Cardiac muscle cell (in vitro differentiated cells and primary cell): ENCODE results near the gene CELA2A. TPM values are rescaled to one million over a fixed set of nuclear protein-coding genes. Genes with fewer than 3 reads are reported as not detected.
"Not testable (repeated sequence)": the region's sequence is repeated elsewhere in the genome, so short reads cannot be mapped to it uniquely, and the experiment has no call there.

ENCODE experiments used
- DNase-seq, 2 donors: peaks; one replicate each; pipeline versions ENCODE4 v3.0.0 to v3.0.0-alpha.2; 2010 to 2017; ENCODE audit warnings: low read depth in 1 of 2, low spot score in 1 of 2
- H3K27ac ChIP-seq: fragments of 200-600 bp; sonication (generic); 2 replicates; pipeline ENCODE4 v1.5.1; 2016
- H3K27me3 ChIP-seq: fragments of 200-600 bp; sonication (generic); 2 replicates; pipeline ENCODE4 v1.6.0; 2016; ENCODE audit warnings: control low read depth
- H3K36me3 ChIP-seq: fragments of 200-600 bp; sonication (generic); 2 replicates; pipeline ENCODE4 v1.5.1; 2016; ENCODE audit warnings: control low read depth
- H3K4me1 ChIP-seq: fragments of 200-600 bp; sonication (generic); 2 replicates; pipeline ENCODE4 v1.8.1; 2017; ENCODE audit warnings: low read depth, mild to moderate bottlenecking, mixed run types
- H3K4me3 ChIP-seq: fragments of 200-600 bp; sonication (generic); 2 replicates; pipeline ENCODE4 v1.5.1; 2016; ENCODE audit warnings: mild to moderate bottlenecking
- H3K9me3 ChIP-seq: fragments of 200-600 bp; sonication (generic); 2 replicates; pipeline ENCODE4 v1.5.1; 2017; ENCODE audit warnings: low read depth, mild to moderate bottlenecking, control low read depth
- CTCF ChIP-seq: IDR thresholded peaks from 2 replicates; pipeline ENCODE4 v1.5.1; 2012; ENCODE audit warnings: low read depth, mild to moderate bottlenecking, low read length
- polyA plus RNA-seq: library from polyadenylated mRNA; unstranded; fragments of >200 nt; fragmentation: Nextera tagmentation; extraction: Ambion mirVana; gene quantifications from 2 replicates; pipeline ENCODE4 v1.2.1, GENCODE V29; 2016
- total RNA-seq: library from RNA; depleted of rRNA; stranded (reverse); fragments of >200 nt; gene quantifications from 2 replicates; pipeline ENCODE4 v1.2.3, GENCODE V29; 2016

Gene CELA2A
- total and polyA plus RNA-seq, 2 experiments from 2014 or later: 0.38 TPM; not detected in 1

GRCh38 chr1:15483971-15484370, 27.4 kb downstream of the CELA2A start:
- H3K4me1 ChIP-seq: peaks cover 7% of the 10 kb centered on the region
- DNase-seq: no peak
- H3K36me3 ChIP-seq: no peaks in the 10 kb centered on the region
- no peaks in the 10 kb centered on the region for H3K27me3 ChIP-seq
- H3K9me3 ChIP-seq: no peaks in the 10 kb centered on the region
- H3K4me3 ChIP-seq: no peak overlapping the region
- no peak overlapping the region for H3K27ac ChIP-seq
- no peak for TF ChIP-seq CTCF

DNA sequence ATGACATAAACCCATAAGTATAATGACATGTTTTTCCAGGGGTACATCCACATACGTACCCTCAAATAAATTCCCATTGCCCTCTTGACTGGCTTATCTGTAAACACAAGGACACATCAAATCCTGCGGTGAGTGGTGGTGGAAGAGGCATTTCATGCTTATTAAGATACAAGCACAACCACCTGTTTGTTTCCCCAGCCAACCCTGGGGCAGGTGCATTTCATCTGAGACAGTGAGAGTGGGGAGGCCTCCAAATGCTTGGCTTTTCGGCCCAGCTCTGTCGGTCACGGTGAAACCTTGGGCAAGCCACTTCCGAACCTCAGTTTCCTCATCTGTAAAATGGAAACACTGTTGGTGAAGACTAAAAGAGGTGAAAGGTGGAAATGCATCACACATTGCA, 27.9 kb downstream of the CELA2A start:
- not testable (repeated sequence) for H3K27ac ChIP-seq, H3K27me3 ChIP-seq, H3K9me3 ChIP-seq, H3K4me3 ChIP-seq, H3K36me3 ChIP-seq, DNase-seq
- H3K4me1 ChIP-seq: peaks cover 12% of the 10 kb centered on the region

DNA sequence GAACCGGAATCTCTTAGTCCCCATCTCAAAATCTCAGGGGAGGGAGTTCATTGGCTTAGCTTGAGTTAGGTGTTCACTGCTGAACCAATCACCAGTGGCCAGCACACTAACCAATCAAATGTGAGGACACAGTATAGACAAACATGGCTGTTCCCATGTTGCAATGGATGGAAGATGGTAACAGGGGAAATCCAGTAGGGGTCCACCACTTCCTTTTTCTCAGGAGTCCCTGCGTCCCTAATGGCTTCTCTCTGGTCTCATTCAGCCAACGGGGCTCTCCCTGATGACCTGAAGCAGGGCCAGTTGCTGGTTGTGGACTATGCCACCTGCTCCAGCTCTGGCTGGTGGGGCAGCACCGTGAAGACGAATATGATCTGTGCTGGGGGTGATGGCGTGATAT, 29.1 kb downstream of the CELA2A start:
- Histone ChIP-seq H3K9me3 (no peaks in the 10 kb centered on the region), H3K27me3 (no peaks in the 10 kb centered on the region), H3K27ac (no peak overlapping the region), H3K36me3 (no peaks in the 10 kb centered on the region), H3K4me3 (no peak overlapping the region), H3K4me1 (peaks cover 16% of the 10 kb centered on the region)
- TF ChIP-seq CTCF: no peak
- no peak for DNase-seq

DNA sequence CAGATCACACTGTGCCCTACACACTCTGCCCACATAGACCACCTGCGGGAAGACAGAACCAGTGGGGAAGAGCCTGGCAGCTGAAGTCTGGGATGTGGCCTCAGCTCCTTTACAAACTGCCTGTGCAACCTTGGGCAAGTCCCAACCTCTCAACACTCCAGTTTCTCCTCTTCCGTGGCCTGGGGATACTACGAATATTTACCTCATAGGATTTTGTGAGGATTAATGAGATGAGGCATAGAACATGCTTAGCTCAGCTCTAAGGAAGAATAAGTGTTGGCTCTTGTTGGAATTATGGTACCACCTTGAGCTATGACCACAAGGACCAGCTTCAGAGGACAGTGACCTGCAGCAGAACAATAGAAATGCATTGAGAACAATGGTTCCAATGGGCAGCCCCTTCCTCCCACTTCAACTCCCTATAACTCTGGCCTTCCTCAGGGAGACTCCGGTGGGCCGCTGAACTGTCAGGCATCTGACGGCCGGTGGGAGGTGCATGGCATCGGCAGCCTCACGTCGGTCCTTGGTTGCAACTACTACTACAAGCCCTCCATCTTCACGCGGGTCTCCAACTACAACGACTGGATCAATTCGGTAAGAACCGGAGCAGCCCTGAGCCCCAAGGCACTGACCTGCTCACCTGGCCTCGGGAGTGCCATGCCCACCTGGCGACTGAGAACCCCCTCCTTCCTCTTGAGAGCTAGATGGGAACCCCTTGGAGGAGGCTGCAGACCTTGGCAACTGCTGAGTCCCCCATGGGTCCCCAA, 30.5 kb downstream of the CELA2A start:
- H3K9me3 ChIP-seq, H3K27me3 ChIP-seq: not testable (repeated sequence)

DNA sequence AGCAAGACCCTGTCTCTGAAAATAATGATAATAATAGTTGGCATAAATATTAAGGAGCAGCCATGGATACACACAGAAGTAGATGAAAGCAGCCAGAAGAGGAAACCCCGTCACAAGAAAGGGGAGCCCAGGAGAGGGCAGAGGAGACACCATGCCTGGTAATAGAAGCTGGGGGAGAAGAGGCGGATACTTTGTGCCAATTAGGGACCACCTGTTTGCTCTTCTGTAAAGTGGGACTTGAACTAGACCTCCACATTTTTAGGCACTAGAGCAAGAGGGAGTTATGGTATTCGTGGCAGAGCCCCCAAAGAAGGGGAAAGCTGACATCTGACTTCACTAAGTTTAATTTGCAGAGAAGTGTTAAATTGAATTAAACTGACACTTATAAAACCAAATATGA, 31.8 kb downstream of the CELA2A start:
- Histone ChIP-seq H3K9me3 (no peaks in the 10 kb centered on the region), H3K4me3 (no peak overlapping the region), H3K4me1 (peaks cover 33% of the 10 kb centered on the region), H3K27ac (peak overlapping the region; percentile 64), H3K27me3 (no peaks in the 10 kb centered on the region), H3K36me3 (no peaks in the 10 kb centered on the region)
- no peak for DNase-seq
- no peak for TF ChIP-seq CTCF

More for the DNA sequence above, 30.5 kb downstream of the CELA2A start:
- H3K27ac ChIP-seq, DNase-seq, H3K4me3 ChIP-seq, H3K36me3 ChIP-seq: not testable (repeated sequence)
- H3K4me1 ChIP-seq: peaks cover 20% of the 10 kb centered on the region

GRCh38 chr1:15489052-15489736, 32.7 kb downstream of the CELA2A start:
- Histone ChIP-seq H3K4me3 (no peak overlapping the region), H3K36me3 (no peaks in the 10 kb centered on the region), H3K4me1 (peaks cover 41% of the 10 kb centered on the region), H3K27ac (peak overlapping the region; percentile 64), H3K9me3 (no peaks in the 10 kb centered on the region), H3K27me3 (no peaks in the 10 kb centered on the region)
- no peak for TF ChIP-seq CTCF
- no peak for DNase-seq

- H3K9me3 ChIP-seq, H3K27ac ChIP-seq, H3K36me3 ChIP-seq, DNase-seq, H3K4me3 ChIP-seq, H3K27me3 ChIP-seq: not testable (repeated sequence)
- H3K4me1 ChIP-seq: peaks cover 41% of the 10 kb centered on the region
Observed at GRCh38 chr1:15491010-15491409, 34.5 kb downstream of the CELA2A start.
